GM23338 (cell line): Measurements from ENCODE around the gene CD2AP. TPM values are rescaled to one million over a fixed set of nuclear protein-coding genes. Genes with fewer than 3 reads are reported as not detected.

Experiments used
- ATAC-seq: fragments of 200-7000 bp; cut with Tn5 transposase; 3 replicates; pipeline ENCODE4 v1.9.1; 2020
- DNase-seq: peaks from one replicate; pipeline ENCODE4 v3.0.0-alpha.2; 2015; ENCODE audit warnings: low spot score
- H2AFZ ChIP-seq: fragments of 200-600 bp; sonication (generic); 2 replicates; pipeline ENCODE4 v1.8.0; 2016; ENCODE audit warnings: antibody characterized with exemption, mild to moderate bottlenecking, moderate library complexity
- H3F3A ChIP-seq: fragments of 200-600 bp; sonication (generic); replicated peaks from 2 replicates; pipeline ENCODE4 v1.8.0; 2017; ENCODE audit warnings: antibody characterized with exemption, mixed run types, low read depth
- H3K27ac ChIP-seq: fragments of 200-600 bp; sonication (generic); 2 replicates; pipeline ENCODE4 v1.6.1; 2016; ENCODE audit warnings: low read depth
- H3K27me3 ChIP-seq: fragments of 200-600 bp; sonication (generic); 2 replicates; pipeline ENCODE4 v1.8.0; 2016; ENCODE audit warnings: mild to moderate bottlenecking, mixed run types, moderate library complexity; ENCODE audit not compliant: insufficient read depth
- H3K36me3 ChIP-seq: fragments of 200-600 bp; sonication (generic); 2 replicates; pipeline ENCODE4 v1.8.0; 2016; ENCODE audit warnings: mild to moderate bottlenecking; ENCODE audit not compliant: insufficient read depth
- H3K4me1 ChIP-seq: fragments of 200-600 bp; sonication (generic); 2 replicates; pipeline ENCODE4 v1.8.0; 2016; ENCODE audit warnings: mild to moderate bottlenecking, moderate library complexity; ENCODE audit not compliant: insufficient read depth
- H3K4me2 ChIP-seq: fragments of 200-600 bp; sonication (generic); 2 replicates; pipeline ENCODE4 v1.7.1; 2017; ENCODE audit warnings: mixed run types
- H3K4me3 ChIP-seq: fragments of 200-600 bp; sonication (generic); 2 replicates; pipeline ENCODE4 v1.6.1; 2016; ENCODE audit warnings: mixed run types
- H3K79me2 ChIP-seq: fragments of 200-600 bp; sonication (generic); replicated peaks from 2 replicates; pipeline ENCODE4 v1.8.0; 2017; ENCODE audit warnings: mild to moderate bottlenecking; ENCODE audit not compliant: insufficient read depth
- H3K9me2 ChIP-seq: fragments of 200-600 bp; sonication (generic); 2 replicates; pipeline ENCODE4 v1.8.0; 2017; ENCODE audit not compliant: insufficient read depth
- H4K20me1 ChIP-seq: fragments of 200-600 bp; sonication (generic); replicated peaks from 2 replicates; pipeline ENCODE4 v1.8.0; 2017; ENCODE audit warnings: mild to moderate bottlenecking; ENCODE audit not compliant: insufficient read depth
- H3K27ac Mint-ChIP-seq: 2 replicates; pipeline ENCODE4 v1.8.0; 2020; ENCODE audit warnings: inconsistent platforms, mild to moderate bottlenecking, moderate library complexity, mixed read lengths
- H3K27me3 Mint-ChIP-seq: 3 replicates; pipeline ENCODE4 v1.8.0; 2022; ENCODE audit warnings: low read depth, mild to moderate bottlenecking, moderate library complexity, mixed read lengths, inconsistent platforms; ENCODE audit not compliant: insufficient read depth, poor library complexity
- H3K36me3 Mint-ChIP-seq: 3 replicates; pipeline ENCODE4 v1.8.0; 2021; ENCODE audit warnings: low read depth, mild to moderate bottlenecking, inconsistent platforms, moderate library complexity, mixed read lengths
- H3K4me1 Mint-ChIP-seq: 3 replicates; pipeline ENCODE4 v1.8.0; 2020; ENCODE audit warnings: mild to moderate bottlenecking, inconsistent platforms, mixed read lengths
- H3K4me3 Mint-ChIP-seq: 3 replicates; pipeline ENCODE4 v1.8.0; 2021; ENCODE audit warnings: moderate library complexity, mild to moderate bottlenecking, inconsistent platforms, mixed read lengths
- H3K9me3 Mint-ChIP-seq: 3 replicates; pipeline ENCODE4 v1.8.0; 2020; ENCODE audit warnings: moderate library complexity, mild to moderate bottlenecking, inconsistent platforms, mixed read lengths
- CREB1 ChIP-seq: fragments of 250-450 bp; sonication (Bioruptor Pico); IDR thresholded peaks from 2 replicates; pipeline ENCODE4 v1.5.0; 2020; ENCODE audit warnings: low read depth, mild to moderate bottlenecking, moderate library complexity
- CTCF ChIP-seq, 2 experiments: fragments of 200-600 bp in 1 of 2; sonication (generic) in 1 of 2; conservative IDR thresholded peaks; 2 replicates each; pipeline versions ENCODE4 v1.5.1 to v1.6.1; 2016 to 2017; ENCODE audit warnings: antibody characterized with exemption in 2 of 2, low read depth in 2 of 2, mild to moderate bottlenecking in 2 of 2, moderate library complexity in 1 of 2
- ETS1 ChIP-seq: IDR thresholded peaks from 2 replicates; pipeline ENCODE4 v1.6.1; 2016; ENCODE audit warnings: antibody characterized with exemption
- EZH2 ChIP-seq: fragments of 200-600 bp; sonication (generic); IDR thresholded peaks from one replicate; pipeline ENCODE4 v1.8.0; 2017; ENCODE audit warnings: antibody characterized with exemption, mild to moderate bottlenecking, low read depth; ENCODE audit not compliant: unreplicated experiment
- EZH2phosphoT487 ChIP-seq: fragments of 200-600 bp; sonication (generic); IDR thresholded peaks from one replicate; pipeline ENCODE4 v1.8.1; 2018; ENCODE audit warnings: antibody characterized with exemption; ENCODE audit not compliant: unreplicated experiment
- JUNB ChIP-seq: IDR thresholded peaks from one replicate; pipeline ENCODE4 v1.6.1; 2016; ENCODE audit warnings: antibody characterized with exemption; ENCODE audit not compliant: unreplicated experiment
- NANOG ChIP-seq: IDR thresholded peaks from 2 replicates; pipeline ENCODE4 v1.6.1; 2016; ENCODE audit warnings: antibody characterized with exemption, borderline replicate concordance
- POLR2AphosphoS5 ChIP-seq: IDR thresholded peaks from 2 replicates; pipeline ENCODE4 v1.6.1; 2016; ENCODE audit warnings: antibody characterized with exemption, low read depth
- REST ChIP-seq: IDR thresholded peaks from one replicate; pipeline ENCODE4 v1.6.1; 2018; ENCODE audit warnings: antibody characterized with exemption; ENCODE audit not compliant: unreplicated experiment
- STAT1 ChIP-seq: IDR thresholded peaks from one replicate; pipeline ENCODE4 v1.6.1; 2016; ENCODE audit warnings: antibody characterized with exemption; ENCODE audit not compliant: unreplicated experiment
- ZNF114 ChIP-seq: fragments of 250-450 bp; sonication (Bioruptor Pico); IDR thresholded peaks from 2 replicates; pipeline ENCODE4 v1.5.0; 2020; ENCODE audit warnings: mild to moderate bottlenecking, moderate library complexity
- ZNF331 ChIP-seq: fragments of 250-450 bp; sonication (Bioruptor Pico); IDR thresholded peaks from 2 replicates; pipeline ENCODE4 v1.5.0; 2020; ENCODE audit warnings: low read depth, mild to moderate bottlenecking, moderate library complexity
- ZNF462 ChIP-seq: fragments of 250-450 bp; sonication (Bioruptor Pico); IDR thresholded peaks from 2 replicates; pipeline ENCODE4 v1.5.0; 2020; ENCODE audit warnings: mild to moderate bottlenecking, moderate library complexity
- polyA plus RNA-seq: library from polyadenylated mRNA; unstranded; fragments of >200 nt; fragmentation: Nextera tagmentation; extraction: Ambion mirVana; gene quantifications from 2 replicates; pipeline ENCODE4 v1.2.1, GENCODE V29; 2016
- total RNA-seq: library from RNA; depleted of rRNA; stranded (reverse); fragments of >200 nt; shearing (Covaris generic); gene quantifications from 2 replicates; pipeline ENCODE4 v1.2.3, GENCODE V29; 2014

Gene CD2AP
- total and polyA plus RNA-seq, 2 experiments from 2014 or later, result 38.0 to 93.2 TPM

- Mint-ChIP-seq H3K27me3 (no peaks in the 10 kb centered on the region), H3K4me3 (no peak overlapping the region), H3K36me3 (peaks cover 13% of the 10 kb centered on the region; the same call in 2 of the 3 replicates), H3K27ac (no peak overlapping the region), H3K4me1 (peaks cover 16% of the 10 kb centered on the region; the same call in 2 of the 3 replicates), H3K9me3 (no peaks in the 10 kb centered on the region)
- no peak for ATAC-seq
- H3K36me3 ChIP-seq, result peaks cover 4% of the 10 kb centered on the region; the same call in 1 of the 2 replicates
- DNase-seq, result no peak
- H3K4me1 ChIP-seq, result peaks cover 10% of the 10 kb centered on the region
- H2AFZ ChIP-seq, result no peak overlapping the region
- H4K20me1 ChIP-seq, result peaks cover 3% of the 10 kb centered on the region
- H3K79me2 ChIP-seq, result peaks cover 52% of the 10 kb centered on the region
- no peak overlapping the region for H3K4me2 ChIP-seq
- no peaks in the 10 kb centered on the region for H3K27me3 ChIP-seq
- H3K27ac ChIP-seq, result no peak overlapping the region
- no peaks in the 10 kb centered on the region for H3K9me2 ChIP-seq
- TF ChIP-seq ZNF114 (CRISPR knock-in tag), result no peak
- no peak for TF ChIP-seq STAT1
- TF ChIP-seq ETS1, result no peak
- TF ChIP-seq JUNB, result no peak
- no peak for TF ChIP-seq EZH2
- TF ChIP-seq REST, result no peak
- no peak for TF ChIP-seq CTCF (conservative IDR thresholded peaks at IDR 0.05; ENCODE audit: low read depth in 2 of 2)
- TF ChIP-seq EZH2phosphoT487, result no peak
- no peak for TF ChIP-seq ZNF462 (CRISPR knock-in tag)
- TF ChIP-seq NANOG, result no peak
- TF ChIP-seq ZNF331 (CRISPR knock-in tag), result no peak
- TF ChIP-seq POLR2AphosphoS5, result no peak
- TF ChIP-seq CREB1, result no peak
- H3K4me3 ChIP-seq, result no peak overlapping the region
- H3F3A ChIP-seq, result no peaks in the 10 kb centered on the region
These were observed 95.5 kb downstream of the CD2AP start for GRCh38 chr6:47573109-47573508.
